Measurements from ENCODE around the gene TCERG1L.

The TCERG1L gene

GRCh38 chr10:131315344-131315743 lies 3.8 kb upstream of the TCERG1L start:
- no peak for DNase-seq

- DNase-seq: no peak
Observed at GRCh38 chr10:131314799-131315198, 3.3 kb upstream of the TCERG1L start.

- DNase-seq: no peak
Observed at GRCh38 chr10:131314148-131314547, 2.6 kb upstream of the TCERG1L start.

- no peak for DNase-seq
Observed at GRCh38 chr10:131313377-131313776, 1.9 kb upstream of the TCERG1L start.

GRCh38 chr10:131312478-131312836 lies 936 bp upstream of the TCERG1L start:
- DNase-seq: peak; percentile 69

- DNase-seq: no peak
Observed at GRCh38 chr10:131311402-131311660, 190 bp downstream of the TCERG1L start.

- DNase-seq: no peak
Observed at GRCh38 chr10:131310551-131311401, 745 bp downstream of the TCERG1L start.

- DNase-seq: no peak
Observed at GRCh38 chr10:131310142-131310541, 1.4 kb downstream of the TCERG1L start.

GRCh38 chr10:131300508-131300907 lies 11.0 kb downstream of the TCERG1L start:
- DNase-seq: no peak

GRCh38 chr10:131290781-131291180 lies 20.7 kb downstream of the TCERG1L start:
- no peak for DNase-seq

- no peak for DNase-seq
Observed at GRCh38 chr10:131288648-131289047, 22.9 kb downstream of the TCERG1L start.

- DNase-seq: no peak
Observed at GRCh38 chr10:131282961-131283360, 28.6 kb downstream of the TCERG1L start.

- DNase-seq: no peak
Observed at GRCh38 chr10:131280101-131280500, 31.4 kb downstream of the TCERG1L start.

GRCh38 chr10:131279516-131279915 lies 32.0 kb downstream of the TCERG1L start:
- DNase-seq: no peak

- DNase-seq: no peak
Observed at GRCh38 chr10:131277969-131278368, 33.6 kb downstream of the TCERG1L start.

GRCh38 chr10:131277278-131277677 lies 34.2 kb downstream of the TCERG1L start:
- DNase-seq: no peak

- no peak for DNase-seq
Observed at GRCh38 chr10:131275691-131276090, 35.8 kb downstream of the TCERG1L start.

- no peak for DNase-seq
Observed at GRCh38 chr10:131274883-131275282, 36.6 kb downstream of the TCERG1L start.

- no peak for DNase-seq
Observed at GRCh38 chr10:131274133-131274880, 37.2 kb downstream of the TCERG1L start.

- no peak for DNase-seq
Observed at GRCh38 chr10:131273476-131273875, 38.0 kb downstream of the TCERG1L start.

- no peak for DNase-seq
Observed at GRCh38 chr10:131272897-131273451, 38.5 kb downstream of the TCERG1L start.

GRCh38 chr10:131271966-131272365 lies 39.6 kb downstream of the TCERG1L start:
- no peak for DNase-seq

GRCh38 chr10:131271195-131271880 lies 40.2 kb downstream of the TCERG1L start:
- no peak for DNase-seq
